ENCODE data around the gene CFAP46.
"Not testable (repeated sequence)": the region's sequence is repeated elsewhere in the genome, so short reads cannot be mapped to it uniquely, and the experiment has no call there.

Gene CFAP46

DNA sequence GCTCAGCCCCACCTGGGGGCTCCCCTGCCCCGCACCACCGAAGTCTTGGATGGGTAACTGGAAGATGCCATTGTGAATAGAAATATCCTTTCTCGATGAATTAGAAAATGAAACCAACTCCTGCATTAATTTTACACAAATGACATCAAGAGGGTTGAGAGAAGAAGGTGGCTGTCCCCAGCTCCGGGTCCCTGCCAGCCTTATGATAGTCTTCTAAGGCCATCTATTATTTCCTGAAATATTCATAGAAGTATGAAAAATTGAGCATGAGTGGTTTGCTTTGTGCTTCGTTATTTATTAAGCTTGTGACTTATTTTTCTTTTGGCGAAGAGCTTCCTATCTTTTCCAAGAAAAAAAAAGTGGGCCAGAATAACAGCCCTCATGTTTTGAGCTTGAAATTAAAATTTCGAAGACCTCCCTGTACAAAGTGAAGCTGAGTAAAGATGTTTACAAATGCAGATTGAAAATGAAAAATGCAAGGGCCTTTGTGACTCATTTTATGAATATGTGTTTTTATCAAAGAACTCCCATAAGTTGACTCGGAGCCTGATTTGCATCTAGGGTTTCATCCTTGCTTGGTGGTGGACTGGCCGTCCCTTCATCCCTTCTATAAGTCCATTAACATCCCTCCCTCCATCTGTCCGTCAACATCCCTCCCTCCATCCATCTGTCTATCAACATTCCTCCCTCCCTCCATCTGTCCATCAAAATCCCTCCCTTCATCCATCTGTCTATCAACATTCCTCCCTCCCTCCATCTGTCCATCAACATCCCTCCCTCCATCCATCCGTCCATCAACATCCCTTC is 20.5 kb upstream of the CFAP46 start:
- DNase-seq (ENCODE audit: low spot score), result no peak

DNA sequence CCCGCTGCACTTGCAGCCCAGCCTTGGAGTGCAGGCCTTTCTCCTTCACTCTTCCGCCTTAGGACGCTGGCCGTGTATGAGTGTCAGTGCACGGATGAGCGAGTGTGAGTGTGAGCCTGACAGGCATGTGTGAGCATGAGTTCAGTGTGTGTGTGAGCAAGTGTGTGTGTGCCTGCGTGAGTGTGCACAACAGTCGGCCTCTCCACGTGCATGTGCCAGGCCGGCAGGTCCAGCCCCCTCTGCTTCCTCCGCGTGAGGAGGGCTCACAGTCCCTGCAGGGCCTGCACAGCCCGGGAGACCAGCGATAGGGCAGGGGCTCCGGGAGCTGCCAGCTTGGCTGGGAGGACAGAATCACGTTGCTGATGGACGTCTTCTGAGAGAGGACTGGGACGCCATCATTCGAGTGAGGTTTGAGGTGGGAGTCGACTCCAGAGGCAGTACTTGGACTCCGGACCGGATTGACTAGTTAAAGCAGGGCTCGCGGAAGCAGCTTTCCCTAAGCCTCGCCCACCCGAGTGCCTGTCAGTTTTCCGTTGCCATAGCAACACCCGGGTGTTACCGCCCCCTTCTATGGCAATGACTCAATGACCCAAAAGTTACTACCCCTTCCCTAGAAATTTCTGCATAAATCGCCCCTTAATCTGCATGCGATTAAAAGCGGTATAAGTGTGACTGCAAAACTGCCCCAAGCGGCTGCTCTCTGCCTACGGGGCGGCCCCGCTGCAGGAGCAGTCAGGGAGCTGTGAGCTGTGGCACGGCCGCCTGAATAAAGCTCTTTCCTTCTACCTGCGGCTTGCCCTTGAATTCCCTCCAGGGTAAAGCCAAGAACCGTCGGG is 19.6 kb upstream of the CFAP46 start:
- no peak for DNase-seq (ENCODE audit: low spot score)

DNA sequence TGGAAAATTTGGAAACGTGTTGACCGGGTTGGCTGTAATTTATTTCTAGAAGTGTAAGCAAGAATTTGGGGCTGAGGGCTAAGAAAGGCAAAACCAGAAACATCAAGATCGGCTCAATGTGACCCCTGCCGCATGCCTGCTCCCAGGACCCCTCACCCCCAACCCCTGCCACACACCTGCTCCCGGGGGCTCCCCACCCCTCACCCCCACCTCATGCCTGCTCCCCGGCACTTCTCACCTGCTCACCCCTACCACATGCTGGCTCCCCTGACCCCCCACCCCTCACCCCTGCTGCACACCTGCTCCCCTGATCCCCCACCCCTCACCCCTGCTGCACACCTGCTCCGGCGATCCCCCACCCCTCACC is 19.0 kb upstream of the CFAP46 start:
- no peak for DNase-seq (ENCODE audit: low spot score)

DNA sequence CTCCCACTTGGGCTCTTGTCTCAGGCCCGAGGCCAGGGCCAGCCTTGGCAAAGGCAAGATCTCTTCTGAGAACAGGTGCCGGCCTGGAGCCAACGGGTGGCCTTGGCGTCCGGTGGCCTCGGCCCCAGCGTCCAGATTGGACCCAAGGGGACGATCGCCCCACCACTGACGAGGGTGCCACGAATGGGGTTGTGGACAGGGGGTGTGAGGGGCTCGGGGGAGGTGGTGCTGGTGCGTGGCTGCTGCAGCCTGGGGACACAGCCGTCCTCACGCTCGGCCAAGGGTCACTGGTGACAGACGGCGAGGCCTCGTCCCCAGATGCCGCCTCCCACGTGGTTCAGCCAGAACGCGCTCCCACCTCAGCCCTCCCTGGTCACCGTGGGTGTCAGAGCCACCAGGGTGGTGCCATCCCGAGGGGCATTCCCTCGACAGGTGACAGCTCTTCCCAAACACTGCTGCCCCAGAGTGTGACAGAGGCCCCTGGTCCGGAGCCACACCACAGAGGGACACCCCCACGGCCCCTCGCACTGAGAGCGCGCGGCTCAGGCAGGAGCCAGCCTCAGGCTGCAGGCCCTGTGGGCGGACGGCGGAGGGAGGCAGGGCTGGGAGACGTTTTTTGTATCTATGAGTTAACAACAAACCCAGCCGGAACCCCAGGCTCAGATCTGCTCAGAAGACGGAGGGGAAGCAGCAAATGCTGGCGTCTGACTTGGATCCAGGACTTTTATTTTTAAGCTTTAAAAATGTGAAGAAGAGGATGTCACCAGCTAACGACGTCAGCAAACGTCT is 18.5 kb upstream of the CFAP46 start:
- no peak for DNase-seq (ENCODE audit: low spot score)

DNA sequence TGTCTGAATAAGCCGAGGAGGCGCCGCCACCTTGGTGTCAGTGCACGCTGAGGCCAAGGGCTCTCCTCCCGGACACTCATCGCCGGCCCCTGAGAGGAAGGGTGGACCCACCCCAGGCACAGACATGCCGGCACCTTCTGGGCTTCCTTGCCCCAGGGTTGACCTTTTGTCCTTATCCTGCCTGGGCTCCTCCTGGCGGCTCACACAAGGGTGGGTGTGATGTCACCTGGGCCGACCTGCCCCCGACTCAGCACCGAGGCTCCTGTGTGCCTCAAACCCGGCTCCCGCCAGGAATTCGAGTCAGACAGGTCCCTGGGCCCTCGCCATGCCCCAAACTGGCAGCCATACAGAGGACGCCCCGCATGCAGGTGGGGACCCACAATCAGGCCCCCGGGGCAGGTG is 17.7 kb upstream of the CFAP46 start:
- no peak for DNase-seq (ENCODE audit: low spot score)

DNA sequence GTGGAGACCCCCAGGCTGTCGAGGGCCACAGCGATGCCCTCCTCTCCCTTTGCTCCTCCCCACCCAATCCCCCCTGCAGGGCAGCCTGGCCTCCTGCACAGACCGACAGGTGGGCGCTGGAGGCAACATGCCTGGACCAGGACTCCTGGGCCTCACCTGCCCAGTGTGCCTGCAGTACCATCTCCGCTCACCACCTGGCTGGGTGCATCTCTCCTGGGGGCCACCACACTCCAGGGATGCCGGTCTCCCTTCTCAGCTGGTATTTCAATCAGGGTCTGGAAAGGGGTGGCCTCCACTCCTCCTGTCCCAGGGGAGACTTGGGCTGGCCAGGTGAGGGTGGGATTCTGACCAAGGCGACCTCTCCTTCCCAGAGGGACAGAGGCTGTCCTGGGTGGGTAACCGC is 17.2 kb upstream of the CFAP46 start:
- DNase-seq (ENCODE audit: low spot score), result no peak

DNA sequence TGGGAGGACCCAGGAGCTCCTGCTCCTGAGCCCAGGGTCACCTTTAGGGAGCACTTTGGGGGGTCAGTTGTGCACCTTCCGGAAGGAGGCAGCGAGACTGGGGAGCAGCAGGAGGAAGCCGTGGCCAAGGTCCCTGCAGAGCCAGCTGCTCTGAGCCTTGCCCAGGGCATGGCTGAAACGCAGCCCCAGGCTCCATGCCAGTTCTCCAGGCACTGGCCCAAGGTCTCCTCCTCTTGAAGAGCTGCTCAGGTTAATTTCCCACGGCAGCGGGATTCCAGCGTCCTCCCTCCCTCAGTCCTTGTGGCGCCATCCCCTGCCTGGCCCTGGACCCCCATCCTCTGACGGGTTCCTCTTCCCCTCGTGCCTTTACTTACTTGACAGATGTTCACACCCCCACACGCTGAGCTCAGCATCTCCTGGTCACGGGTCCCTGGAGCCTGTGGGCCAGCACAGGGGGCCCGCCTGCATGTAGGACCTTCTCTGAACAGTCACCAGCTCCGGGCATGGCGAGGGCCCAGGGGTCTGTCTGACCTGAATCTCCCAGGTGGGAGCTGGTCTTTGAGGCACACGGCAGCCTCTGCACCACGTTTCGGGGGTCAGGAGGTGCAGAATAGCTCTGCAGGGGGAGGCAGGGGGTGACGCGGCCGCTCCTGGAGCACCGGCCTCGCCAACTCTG is 16.7 kb upstream of the CFAP46 start:
- DNase-seq (ENCODE audit: low spot score), result no peak

DNA sequence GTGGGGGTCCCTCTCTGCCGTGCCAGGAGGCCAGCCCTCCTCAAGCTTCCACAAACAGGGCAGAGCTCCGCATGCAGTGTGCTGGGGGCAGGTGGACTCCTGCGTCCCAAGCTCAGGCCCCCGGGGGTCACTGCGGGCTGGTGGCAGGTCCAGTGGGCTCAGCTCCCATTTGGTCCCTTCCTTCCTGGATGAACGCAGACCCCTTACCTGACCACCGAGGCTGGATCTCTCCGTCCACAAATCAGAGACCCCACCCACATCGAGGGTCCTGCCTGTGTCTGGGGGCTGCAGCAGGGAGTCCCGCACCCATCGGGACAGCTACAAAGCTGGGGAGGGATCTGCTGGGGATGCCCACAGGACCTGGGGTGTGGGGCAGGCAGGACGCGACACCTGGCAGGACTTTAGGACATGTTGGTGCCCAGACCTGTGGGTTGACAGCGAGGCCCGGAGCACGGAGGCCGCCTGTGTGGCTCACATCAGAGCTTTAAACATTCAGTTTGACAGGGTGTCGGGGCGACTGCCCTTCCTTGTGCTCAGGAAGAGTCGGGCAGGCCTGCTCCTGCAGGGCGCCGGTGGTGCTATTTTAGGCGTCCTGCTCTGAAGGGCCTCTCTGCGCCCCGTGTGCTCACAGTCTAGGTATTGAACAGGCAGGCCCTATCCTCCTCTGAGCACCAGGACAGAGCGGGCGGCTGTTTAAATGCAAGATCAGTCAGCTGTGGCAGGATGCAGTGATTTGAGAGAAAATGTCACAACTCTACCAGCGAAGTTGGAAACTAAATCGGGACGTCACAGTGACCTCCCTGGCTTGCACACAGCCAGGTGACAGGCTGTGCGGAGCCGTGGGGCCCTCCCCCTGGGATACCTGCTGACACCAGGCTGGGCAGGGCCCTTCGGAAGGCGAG is 15.9 kb upstream of the CFAP46 start:
- DNase-seq (ENCODE audit: low spot score), result no peak

DNA sequence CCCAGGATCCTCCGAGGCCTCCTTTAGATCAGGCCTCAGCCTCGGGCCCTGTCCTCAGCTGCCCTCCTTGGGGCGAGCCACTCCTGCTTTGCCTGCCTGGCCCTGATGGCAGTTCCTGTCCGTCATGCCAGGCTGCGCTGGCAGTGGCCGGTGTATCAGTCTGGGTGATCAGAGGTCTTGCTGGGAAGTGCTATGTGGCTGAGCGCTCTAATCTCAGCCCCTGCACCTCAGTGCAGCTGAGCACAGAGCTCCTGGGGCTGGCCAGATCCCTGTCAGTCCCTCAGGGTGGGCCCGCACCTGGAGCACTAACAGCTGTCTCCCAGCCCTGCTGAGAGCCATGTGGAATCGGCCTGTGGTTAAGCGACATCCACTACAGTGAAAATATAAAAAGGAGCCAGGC is 14.8 kb upstream of the CFAP46 start:
- no peak for DNase-seq (ENCODE audit: low spot score)

DNA sequence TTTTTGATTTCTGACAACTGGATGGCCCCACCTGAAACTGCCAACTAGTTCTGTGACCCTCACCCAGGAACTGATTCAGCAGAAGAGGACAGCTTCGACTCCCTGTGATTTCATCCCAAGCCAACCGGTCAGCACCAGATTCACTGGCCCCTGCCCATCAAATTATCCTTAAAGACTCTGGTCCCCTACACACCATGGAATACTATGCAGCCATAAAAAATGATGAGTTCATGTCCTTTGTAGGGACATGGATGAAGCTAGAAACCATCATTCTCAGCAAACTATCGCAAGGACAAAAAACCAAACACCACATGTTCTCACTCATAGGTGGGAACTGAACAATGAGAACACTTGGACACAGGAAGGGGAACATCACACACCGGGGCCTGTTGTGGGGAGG is 13.9 kb upstream of the CFAP46 start:
- DNase-seq (ENCODE audit: low spot score), result not testable (repeated sequence)

DNA sequence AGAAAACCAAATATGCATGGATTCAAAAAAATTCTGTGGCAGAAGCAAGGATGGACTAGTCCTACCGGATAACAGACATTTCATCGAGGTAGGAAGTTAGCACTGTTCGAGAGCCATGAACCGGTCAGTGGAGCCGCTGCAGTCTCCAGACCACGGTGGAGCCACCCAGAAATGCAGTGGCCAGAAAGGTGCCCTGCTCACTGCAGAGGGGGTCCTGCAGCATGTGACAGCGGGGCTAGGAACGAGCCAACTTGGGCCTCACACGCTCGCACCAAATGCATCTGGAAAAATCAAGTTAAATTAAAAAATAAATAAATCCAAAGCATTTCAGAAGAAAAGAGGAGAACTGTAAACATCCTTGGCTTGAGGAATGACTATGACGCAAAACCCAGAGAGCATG is 13.1 kb upstream of the CFAP46 start:
- no peak for DNase-seq (ENCODE audit: low spot score)

DNA sequence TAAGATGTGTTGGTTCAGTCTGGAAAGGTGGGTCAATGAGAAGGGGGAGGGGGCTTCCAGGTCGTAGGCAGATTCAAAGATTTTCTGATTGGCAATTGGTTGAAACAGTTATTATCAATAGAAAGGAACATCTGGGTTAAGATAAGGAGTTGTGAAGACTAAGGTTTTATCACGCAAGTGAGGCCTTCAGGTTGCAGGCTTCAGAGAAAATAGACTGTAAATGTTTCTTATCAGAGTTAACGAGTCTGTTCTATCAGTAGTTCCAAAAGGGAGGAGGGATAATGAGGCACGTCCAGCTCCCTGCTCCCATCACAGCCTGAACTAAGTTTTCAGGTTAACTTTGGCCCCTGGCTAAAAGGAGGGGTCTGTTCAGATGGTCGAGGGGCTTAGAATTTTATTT is 11.1 kb upstream of the CFAP46 start:
- no peak for DNase-seq (ENCODE audit: low spot score)

DNA sequence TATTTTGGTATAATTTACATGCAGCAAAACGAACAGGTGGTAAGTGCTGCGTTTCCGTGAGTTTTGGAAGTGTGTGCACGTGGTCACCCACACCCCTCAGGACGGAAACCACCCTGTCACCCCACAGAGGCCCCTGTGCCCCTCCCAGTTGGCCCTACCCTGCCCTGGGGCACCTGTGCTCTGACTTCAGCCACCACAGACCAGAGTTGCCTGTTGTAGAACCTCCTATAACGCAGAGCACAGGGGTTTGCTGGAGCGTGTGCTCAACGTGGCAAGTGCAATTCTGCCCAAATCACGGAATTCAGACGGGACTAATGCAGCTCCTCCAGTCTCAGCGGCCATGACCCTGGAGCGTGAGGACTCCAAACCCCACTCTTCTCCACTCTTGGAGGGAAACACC is 9.6 kb upstream of the CFAP46 start:
- DNase-seq (ENCODE audit: low spot score), result no peak

DNA sequence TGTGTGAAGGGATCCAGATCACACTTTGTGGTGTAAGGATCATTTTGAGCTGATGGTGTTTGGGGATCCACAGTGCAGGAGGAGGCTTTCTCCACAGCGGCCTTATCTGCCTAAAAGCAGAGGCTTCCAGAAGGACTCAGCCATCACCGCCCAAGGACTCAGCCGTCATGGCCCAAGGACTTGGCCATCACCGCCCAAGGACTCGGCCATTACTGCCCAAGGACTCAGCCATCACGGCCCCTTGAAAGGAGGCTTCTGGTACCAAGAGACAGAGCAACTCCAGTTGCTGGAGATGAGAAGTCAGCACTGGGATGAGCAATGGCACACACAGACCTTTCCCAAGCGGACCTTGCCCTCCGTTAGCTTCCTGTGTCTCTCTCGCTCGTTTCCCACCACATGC is 6.0 kb upstream of the CFAP46 start:
- DNase-seq (ENCODE audit: low spot score), result no peak

DNA sequence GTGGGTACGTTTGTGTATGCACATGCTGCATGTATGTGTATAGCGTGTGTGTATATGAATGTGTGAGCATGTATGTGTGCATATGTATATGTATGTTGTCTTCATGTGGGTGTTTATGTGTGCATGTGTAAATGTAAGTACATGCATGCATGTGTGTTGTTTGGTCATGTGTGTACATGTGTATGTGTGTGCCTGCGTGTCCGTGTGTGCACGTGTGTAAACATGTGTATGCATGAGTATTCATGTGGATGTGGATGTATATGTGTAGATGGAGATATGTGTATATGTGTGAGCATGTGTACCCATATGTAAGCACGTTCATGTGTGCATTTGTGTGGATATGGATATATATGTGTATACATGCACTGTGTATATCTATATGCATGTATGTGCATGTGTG is 5.5 kb upstream of the CFAP46 start:
- no peak for DNase-seq (ENCODE audit: low spot score)

DNA sequence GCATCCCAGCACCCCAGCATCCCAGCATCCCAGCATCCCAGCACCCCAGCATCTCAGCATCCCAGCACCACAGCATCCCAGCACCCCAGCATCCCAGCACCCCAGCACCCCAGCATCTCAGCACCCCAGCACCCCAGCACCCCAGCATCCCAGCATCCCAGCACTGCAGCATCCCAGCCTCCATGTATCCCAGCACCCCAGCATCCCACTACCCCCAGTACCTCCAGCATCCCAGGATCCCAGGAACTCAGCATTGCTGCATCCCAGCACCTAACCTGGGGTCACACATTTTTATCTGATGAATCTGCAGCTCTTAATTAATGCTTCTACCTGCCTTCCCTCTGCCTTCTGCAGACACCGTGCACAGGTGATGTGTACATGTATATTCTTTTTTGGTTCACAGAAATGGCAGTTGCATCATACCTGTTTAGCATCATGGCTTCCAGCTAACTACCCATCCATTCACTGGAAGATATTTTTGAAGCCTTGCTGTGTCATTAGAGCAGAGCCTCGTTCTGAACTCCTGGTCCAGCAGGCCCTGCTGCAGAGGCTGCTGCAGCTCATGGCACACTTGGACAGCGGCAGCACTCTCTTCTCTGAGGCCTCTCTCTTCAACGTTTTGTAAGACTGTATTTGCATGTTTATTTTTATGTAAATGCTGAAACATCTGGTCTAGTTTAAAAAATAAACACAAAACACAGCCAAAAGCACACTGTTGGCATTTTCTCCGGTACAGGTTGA is 4.6 kb upstream of the CFAP46 start:
- no peak for DNase-seq (ENCODE audit: low spot score)

DNA sequence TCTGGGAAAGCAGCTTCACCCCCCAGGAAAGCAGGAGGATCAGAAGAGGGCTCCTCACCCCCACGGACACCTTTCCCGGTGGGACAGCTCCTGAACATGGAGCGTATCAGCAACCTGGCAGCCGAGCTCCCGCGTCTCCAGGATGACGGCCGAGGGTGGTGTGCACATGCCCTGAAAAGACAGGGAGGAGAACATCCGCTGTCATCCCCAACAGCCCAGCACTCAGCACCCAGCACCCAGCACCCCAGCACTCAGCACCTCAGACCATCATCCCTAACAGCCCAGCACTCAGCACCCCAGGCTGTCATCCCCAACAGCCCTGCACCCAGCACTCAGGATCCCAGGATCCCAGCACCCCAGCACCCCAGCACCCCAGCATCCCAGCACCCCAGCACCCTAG is 3.9 kb upstream of the CFAP46 start:
- DNase-seq (ENCODE audit: low spot score), result no peak

DNA sequence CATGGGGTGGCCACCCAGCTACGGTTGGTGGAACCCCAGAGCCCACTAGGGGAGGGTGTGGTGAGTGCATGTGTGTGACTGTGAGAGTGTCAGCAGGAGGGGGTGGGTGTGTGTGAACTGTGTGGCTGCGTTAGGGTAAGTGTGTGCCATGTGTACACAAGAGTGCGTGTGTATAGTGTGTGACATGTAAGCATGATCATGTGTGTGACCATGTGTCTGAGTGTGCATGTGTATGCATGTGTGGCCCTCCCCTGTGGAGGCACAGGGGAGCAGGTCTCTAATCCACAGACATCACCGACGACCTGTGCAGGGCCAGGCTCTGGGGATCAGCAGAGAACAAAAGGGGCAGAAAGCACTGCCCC is 3.5 kb upstream of the CFAP46 start:
- no peak for DNase-seq (ENCODE audit: low spot score)

DNA sequence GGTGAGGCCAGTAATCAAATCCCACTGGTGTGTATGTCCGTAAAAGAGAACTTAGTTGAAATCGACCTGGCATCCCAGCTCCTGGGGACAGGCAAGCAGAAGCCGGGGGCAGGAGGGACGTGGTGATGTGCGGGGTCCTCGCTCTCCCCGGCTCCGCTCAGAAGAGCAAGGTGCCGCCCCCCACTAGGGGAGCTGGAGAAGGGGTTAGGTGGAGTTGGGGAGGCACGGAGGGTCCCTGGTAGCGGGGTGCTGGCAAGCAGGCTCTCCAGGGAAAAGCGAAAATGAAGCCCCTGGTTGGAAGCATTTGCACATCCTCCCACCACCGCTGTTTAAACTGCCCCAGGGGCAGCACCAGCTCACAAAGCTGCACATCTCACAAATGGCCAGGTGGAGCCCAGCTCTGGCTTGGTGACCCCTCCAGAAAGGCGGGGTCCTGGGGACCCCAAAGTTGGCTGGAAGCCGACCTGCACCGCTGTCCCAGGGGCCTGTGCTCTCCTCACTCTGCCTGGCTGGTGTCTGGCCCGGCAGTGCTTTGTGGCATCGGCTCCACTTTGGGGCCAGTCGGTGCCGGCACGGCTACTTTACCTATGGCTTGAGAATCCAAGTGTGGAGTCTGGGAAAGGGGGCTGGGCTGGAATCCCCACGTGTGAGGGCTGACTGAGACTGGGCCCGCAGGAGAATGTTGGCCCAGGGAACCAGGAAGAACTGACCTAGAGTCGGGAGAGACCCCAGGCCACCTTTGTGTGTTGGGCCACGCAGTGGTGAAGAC is 2.9 kb upstream of the CFAP46 start:
- no peak for DNase-seq (ENCODE audit: low spot score)

DNA sequence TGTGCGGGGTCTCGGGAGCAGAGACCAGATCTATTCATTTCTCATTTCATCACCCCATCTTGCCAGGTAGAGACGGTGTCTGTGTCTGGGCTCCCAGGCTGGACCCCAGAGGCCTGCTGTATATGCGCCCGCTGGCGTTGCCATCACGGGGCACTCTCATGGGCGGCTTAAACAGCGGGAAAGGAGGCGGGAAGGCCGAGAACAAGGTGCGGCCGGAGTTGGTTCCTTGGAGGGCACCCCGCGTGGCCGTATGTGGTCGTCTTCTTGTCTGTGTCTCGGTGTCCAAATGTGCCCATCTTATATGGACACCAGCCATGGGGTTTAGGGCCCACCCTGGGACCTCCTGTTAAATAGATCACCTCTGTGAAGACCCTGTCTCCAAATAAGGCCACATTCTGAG is 2.1 kb upstream of the CFAP46 start:
- no peak for DNase-seq (ENCODE audit: low spot score)
